Fibroblast of the aortic adventitia (primary cell): ENCODE results near the gene CDH5. TPM values are rescaled to one million over a fixed set of nuclear protein-coding genes. Genes with fewer than 3 reads are reported as not detected.
"Not testable (repeated sequence)": the region's sequence is repeated elsewhere in the genome, so short reads cannot be mapped to it uniquely, and the experiment has no call there.

ENCODE experiments used
- DNase-seq: peaks from one replicate; pipeline ENCODE4 v3.0.0-alpha.2; 2010; ENCODE audit warnings: low read depth
- H3K4me3 ChIP-seq: 2 replicates; pipeline ENCODE4 v1.5.1; 2011; ENCODE audit warnings: low read depth, mild to moderate bottlenecking, control low read depth, low read length, moderate library complexity
- CTCF ChIP-seq: IDR thresholded peaks from 2 replicates; pipeline ENCODE4 v1.5.1; 2011; ENCODE audit warnings: mild to moderate bottlenecking, low read length, control low read depth, inconsistent platforms; ENCODE audit not compliant: insufficient read depth
- total RNA-seq: library from RNA; depleted of rRNA; stranded (reverse); fragments of >200 nt; gene quantifications from 2 replicates; pipeline ENCODE4 v1.2.3, GENCODE V29; 2012; ENCODE audit warnings: low replicate concordance

CDH5 gene
- total RNA-seq, 1 donor, result 2.9 TPM

DNA sequence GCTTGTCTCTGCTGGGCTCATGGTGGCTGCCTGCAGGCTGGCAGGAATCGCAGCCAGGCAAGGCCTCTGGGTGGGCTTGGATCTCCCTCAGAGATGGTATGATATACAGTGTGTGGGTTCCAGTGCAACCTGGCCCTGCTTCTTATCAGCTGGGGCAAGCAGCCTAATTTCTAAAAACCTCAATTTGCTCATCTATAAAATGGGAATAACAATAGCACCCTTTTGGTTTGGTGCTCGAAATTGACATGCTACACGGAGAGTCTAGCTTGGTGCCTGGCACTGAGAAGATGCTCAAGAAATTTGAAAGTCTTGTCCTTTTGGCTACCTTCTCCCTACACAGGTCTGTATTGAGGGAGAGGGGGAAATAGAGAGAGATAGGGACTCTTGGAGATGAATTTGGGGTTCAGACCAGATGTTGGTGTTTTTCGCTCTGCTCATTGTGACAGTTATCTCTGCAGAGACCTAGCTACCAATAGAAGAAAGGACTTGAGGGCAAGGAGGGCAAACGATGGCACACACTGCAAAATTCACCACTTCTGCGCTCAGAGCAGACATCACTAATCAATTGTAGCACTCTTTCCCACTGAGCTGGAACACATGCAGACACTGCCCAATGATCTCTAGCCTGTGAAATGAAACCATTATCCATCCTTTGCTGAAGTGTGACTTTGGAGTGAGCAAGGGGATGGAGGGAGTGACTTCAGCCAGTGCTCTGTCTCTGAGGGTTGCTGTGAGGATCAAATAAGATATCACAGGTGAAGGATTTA, 76.2 kb downstream of the CDH5 start:
- no peak for DNase-seq
- no peak for TF ChIP-seq CTCF
- H3K4me3 ChIP-seq, result no peak overlapping the region

DNA sequence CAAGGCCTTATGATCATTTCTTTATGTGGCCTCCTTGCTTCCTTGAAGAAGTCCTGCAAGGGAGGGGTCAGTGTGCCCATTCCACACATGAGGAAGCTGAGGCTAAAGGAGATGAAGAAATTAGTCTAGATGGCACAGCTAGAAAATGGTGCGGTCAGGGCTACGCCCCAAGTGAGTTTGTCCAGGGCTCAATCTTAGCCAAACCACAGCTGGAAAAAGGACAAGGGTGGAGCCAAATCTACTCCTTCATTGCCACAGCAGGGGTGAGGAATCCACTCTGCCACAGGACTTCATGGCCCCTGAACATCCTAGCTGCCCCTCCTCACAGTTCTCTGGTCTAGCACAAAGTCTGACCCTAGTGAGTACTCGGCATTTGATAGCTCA, 76.8 kb downstream of the CDH5 start:
- TF ChIP-seq CTCF, result no peak
- no peak overlapping the region for H3K4me3 ChIP-seq
- peak; percentile 60 for DNase-seq

GRCh38 chr16:66444049-66444481, 77.6 kb downstream of the CDH5 start:
- DNase-seq, result no peak
- peak; percentile 8 for TF ChIP-seq CTCF
- no peak overlapping the region for H3K4me3 ChIP-seq

- DNase-seq, result no peak
- no peak for TF ChIP-seq CTCF
- no peak overlapping the region for H3K4me3 ChIP-seq
Observed at GRCh38 chr16:66446737-66447136, 80.2 kb downstream of the CDH5 start.

GRCh38 chr16:66447491-66447890, 81.0 kb downstream of the CDH5 start:
- H3K4me3 ChIP-seq, result no peak overlapping the region
- DNase-seq, result no peak
- no peak for TF ChIP-seq CTCF

GRCh38 chr16:66451548-66451947, 85.1 kb downstream of the CDH5 start:
- no peak for DNase-seq
- no peak overlapping the region for H3K4me3 ChIP-seq
- no peak for TF ChIP-seq CTCF

DNA sequence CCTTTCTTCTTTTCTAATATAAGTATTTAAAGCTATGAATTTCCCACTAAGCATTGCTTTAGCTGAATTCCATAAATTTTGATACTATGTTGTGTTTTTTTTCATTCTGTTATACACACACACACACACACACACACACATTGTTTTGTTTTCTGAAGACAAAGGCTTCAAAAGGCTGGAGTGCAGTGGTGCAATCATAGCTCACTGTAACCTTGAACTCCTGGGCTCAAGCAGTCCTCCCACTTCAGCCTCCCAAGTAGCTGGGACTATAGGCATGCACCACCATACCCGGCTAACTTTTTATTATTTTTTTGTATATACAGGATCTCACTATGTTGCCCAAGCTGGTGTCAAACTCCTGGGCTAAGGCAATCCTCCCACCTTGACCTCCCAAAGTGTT, 86.7 kb downstream of the CDH5 start:
- H3K4me3 ChIP-seq, result not testable (repeated sequence)

More for the DNA sequence above, 86.7 kb downstream of the CDH5 start:
- not testable (repeated sequence) for DNase-seq

Other genes with a start within 250 kb of the CDH5 start
- 0.09 TPM in 1 of 2 replicates, not detected in the other for gene BEAN1, start 60.6 kb downstream of the CDH5 start, total RNA-seq
- gene TK2, start 183.4 kb downstream of the CDH5 start, total RNA-seq, result 58.8 and 101 TPM in 2 replicates
- 17.3 and 73.4 TPM in 2 replicates for gene CKLF, start 185.9 kb downstream of the CDH5 start, total RNA-seq
- 3.2 TPM in 1 of 2 replicates, not detected in the other for gene CMTM1, start 199.7 kb downstream of the CDH5 start, total RNA-seq
- gene CMTM2, start 212.8 kb downstream of the CDH5 start, total RNA-seq, result not detected in 2 replicates
- gene CMTM3, start 238.0 kb downstream of the CDH5 start, total RNA-seq, result 7.4 and 17.8 TPM in 2 replicates